CD8-positive, alpha-beta memory T cell (primary cell): ENCODE data around the gene ARID5B. TPM values are rescaled to one million over a fixed set of nuclear protein-coding genes. Genes with fewer than 3 reads are reported as not detected.
A peak's percentile ranks its signal among the peaks of the same experiment; 100 is the strongest.

Experiments used
- CTCF ChIA-PET: fragments of 350-600 bp; sonication (Branson Sonifier 250); formaldehyde crosslinking; loops from one replicate; lab custom pipeline; 2021; ENCODE audit warnings: antibody characterized with exemption; lab: Charles Lee
- POLR2A ChIA-PET: fragments of 350-600 bp; sonication (Branson Sonifier 250); formaldehyde crosslinking; loops from one replicate; lab custom pipeline; 2021; ENCODE audit warnings: antibody characterized with exemption; lab: Charles Lee
- DNase-seq, 5 donors: peaks; one replicate each; pipeline versions ENCODE4 v3.0.0 to v3.0.0-alpha.2; 2020 to 2022; ENCODE audit warnings: mixed read lengths in 1 of 5
- H3K27ac ChIP-seq: one replicate; pipeline ENCODE4 v1.7.0; 2013; ENCODE audit warnings: low read depth, mild to moderate bottlenecking, low read length, moderate library complexity
- H3K27me3 ChIP-seq: 2 replicates; pipeline ENCODE4 v1.7.0; 2013; ENCODE audit warnings: low read length, mild to moderate bottlenecking; ENCODE audit not compliant: insufficient read depth, poor library complexity, severe bottlenecking
- H3K36me3 ChIP-seq: 2 replicates; pipeline ENCODE4 v1.7.0; 2013; ENCODE audit warnings: mild to moderate bottlenecking, low read length, moderate library complexity; ENCODE audit not compliant: insufficient read depth
- H3K4me1 ChIP-seq: 2 replicates; pipeline ENCODE4 v1.7.0; 2013; ENCODE audit warnings: mild to moderate bottlenecking, low read length, moderate library complexity; ENCODE audit not compliant: insufficient read depth
- H3K4me3 ChIP-seq: 2 replicates; pipeline ENCODE4 v1.7.0; 2013; ENCODE audit warnings: mild to moderate bottlenecking, low read length
- H3K9me3 ChIP-seq: 2 replicates; pipeline ENCODE4 v1.7.0; 2013; ENCODE audit warnings: mild to moderate bottlenecking, low read length
- H3K27ac Mint-ChIP-seq, 8 donors: one replicate each; pipeline ENCODE4 v1.8.0; 2020 to 2021; ENCODE audit warnings: mixed read lengths in 8 of 8, mild to moderate bottlenecking in 6 of 8, inconsistent platforms in 3 of 8, moderate library complexity in 3 of 8
- H3K27me3 Mint-ChIP-seq, 2 donors: one replicate each; pipeline ENCODE4 v1.8.0; 2020 to 2021; ENCODE audit warnings: mixed read lengths in 2 of 2, mild to moderate bottlenecking in 1 of 2, moderate library complexity in 1 of 2
- H3K36me3 Mint-ChIP-seq, 3 donors: one replicate each; pipeline ENCODE4 v1.8.0; 2020 to 2021; ENCODE audit warnings: mixed read lengths in 3 of 3, inconsistent platforms in 1 of 3, mild to moderate bottlenecking in 1 of 3
- H3K4me1 Mint-ChIP-seq, 3 donors: one replicate each; pipeline ENCODE4 v1.8.0; 2020 to 2021; ENCODE audit warnings: mixed read lengths in 3 of 3, inconsistent platforms in 1 of 3, mild to moderate bottlenecking in 1 of 3
- H3K4me3 Mint-ChIP-seq, 7 donors: one replicate each; pipeline ENCODE4 v1.8.0; 2020 to 2021; ENCODE audit warnings: mixed read lengths in 7 of 7, mild to moderate bottlenecking in 6 of 7, moderate library complexity in 4 of 7, inconsistent platforms in 2 of 7
- H3K9me3 Mint-ChIP-seq, 5 donors: one replicate each; pipeline ENCODE4 v1.8.0; 2020 to 2022; ENCODE audit warnings: mixed read lengths in 5 of 5, mild to moderate bottlenecking in 3 of 5, moderate library complexity in 2 of 5, inconsistent platforms in 1 of 5
- polyA plus RNA-seq: library from polyadenylated mRNA; unstranded; fragments of 300-500 nt; fragmentation: Illumina TruSeq; gene quantifications from one replicate; pipeline ENCODE4 v1.2.3, GENCODE V29; 2021
- total RNA-seq, 2 experiments: library from RNA; stranded (reverse); gene quantifications; one replicate each; pipeline ENCODE4 v1.2.3, GENCODE V29; 2021

ARID5B gene
- total and polyA plus RNA-seq, 3 experiments from 2014 or later: 37.1 to 48.7 (median 38.4) TPM

DNA sequence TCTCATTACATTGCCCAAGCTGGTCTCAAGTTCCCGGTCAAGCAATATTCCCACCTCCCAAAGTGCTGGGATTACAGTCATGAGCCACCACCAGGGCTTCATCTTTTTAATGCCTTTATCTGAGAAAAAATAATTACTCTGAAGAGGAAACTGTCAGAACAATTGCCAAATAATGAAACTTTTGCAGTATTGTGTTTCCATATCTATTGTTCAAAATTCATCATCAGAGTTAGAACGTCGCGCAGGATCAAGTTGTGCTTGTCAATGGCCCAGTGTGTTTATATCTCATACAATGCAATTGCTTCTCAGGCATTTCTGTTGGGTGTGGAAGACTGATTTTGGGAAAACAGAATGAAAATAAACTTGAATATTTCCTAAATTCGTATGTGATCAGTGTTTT is 143.1 kb downstream of the ARID5B start:
- Mint-ChIP-seq H3K27me3 (no peaks in the 10 kb centered on the region), H3K4me1 (peaks cover 83 to 96% (median 93%) of the 10 kb centered on the region in 3 donors), H3K27ac (peak overlapping the region in 6 of 8 donors; percentile 18 to 86 (median 63)), H3K4me3 (peak overlapping the region in 2 of 7 donors; percentile 3 to 6), H3K36me3 (peaks cover 0 to 10% (median 2%) of the 10 kb centered on the region in 3 donors), H3K9me3 (no peaks in the 10 kb centered on the region)
- Histone ChIP-seq H3K4me1 (peaks cover 69% of the 10 kb centered on the region), H3K9me3 (no peaks in the 10 kb centered on the region), H3K36me3 (no peaks in the 10 kb centered on the region), H3K4me3 (no peak overlapping the region), H3K27ac (no peak overlapping the region), H3K27me3 (no peaks in the 10 kb centered on the region)
- POLR2A ChIA-PET: no interaction called here
- no peak for DNase-seq
- CTCF ChIA-PET: interaction anchor here (1.3 to 7.8 kb wide), 2 partner anchors 142 to 200 kb away, joined by 4 to 69 read pairs; no protein-coding TSS in a partner anchor

DNA sequence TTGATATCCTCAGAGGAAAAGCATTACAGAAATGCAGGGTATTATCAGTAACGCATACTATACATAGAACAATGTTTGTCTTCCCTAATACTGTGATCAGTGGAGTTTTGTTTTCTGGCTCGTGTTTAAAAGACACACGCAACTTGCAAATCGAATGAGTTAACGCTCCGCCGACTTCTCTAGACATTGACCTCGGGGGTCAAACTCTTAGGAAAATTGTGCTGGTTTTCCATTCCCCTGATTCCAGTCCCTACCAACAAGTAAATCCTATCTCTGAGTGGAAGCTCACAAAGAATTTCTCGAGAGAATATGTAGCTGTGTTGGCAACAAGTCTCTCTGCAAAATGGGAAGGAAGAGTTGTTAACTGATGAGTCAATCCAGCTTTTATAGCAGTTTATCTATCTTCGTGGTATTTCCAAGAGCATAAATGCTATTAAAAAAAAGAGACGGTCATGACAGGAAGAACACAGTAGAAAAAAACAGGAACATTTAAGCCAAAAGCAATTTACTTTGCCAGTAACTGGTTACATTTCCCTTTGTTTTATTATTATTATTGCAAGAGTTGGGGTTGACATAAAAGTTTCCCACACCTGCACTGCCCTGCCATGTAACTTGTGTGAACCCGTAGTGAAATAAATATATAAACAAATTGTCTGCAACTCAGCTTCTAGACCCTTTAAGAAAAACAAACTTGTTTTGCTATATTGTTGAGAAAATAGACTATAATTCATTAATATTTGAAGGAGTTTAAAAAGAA is 144.4 kb downstream of the ARID5B start:
- no peaks in the 10 kb centered on the region for H3K27me3 ChIP-seq
- Mint-ChIP-seq H3K27ac (peak overlapping the region; percentile 79 to 99 (median 94)), H3K4me1 (peaks cover 87 to 97% (median 94%) of the 10 kb centered on the region in 3 donors), H3K36me3 (peaks cover 0 to 20% (median 2%) of the 10 kb centered on the region in 3 donors), H3K4me3 (peak overlapping the region; percentile 38 to 93 (median 87)), H3K27me3 (no peaks in the 10 kb centered on the region), H3K9me3 (no peaks in the 10 kb centered on the region)
- POLR2A ChIA-PET: interaction anchor here (1.9 kb wide), 1 partner anchor 143 kb away, joined by 6 read pairs; no protein-coding TSS in a partner anchor
- CTCF ChIA-PET: interaction anchor here (0.9 to 2.0 kb wide), 2 partner anchors 8 to 199 kb away, joined by 4 to 8 read pairs; no protein-coding TSS in a partner anchor
- no peak overlapping the region for H3K4me3 ChIP-seq
- no peaks in the 10 kb centered on the region for H3K9me3 ChIP-seq
- peaks cover 79% of the 10 kb centered on the region for H3K4me1 ChIP-seq
- no peak for DNase-seq
- no peak overlapping the region for H3K27ac ChIP-seq
- H3K36me3 ChIP-seq: no peaks in the 10 kb centered on the region

GRCh38 chr10:62046522-62047227 is 145.2 kb downstream of the ARID5B start:
- Histone ChIP-seq H3K4me1 (peaks cover 82% of the 10 kb centered on the region), H3K4me3 (no peak overlapping the region), H3K36me3 (peaks cover 3% of the 10 kb centered on the region), H3K27ac (no peak overlapping the region), H3K9me3 (no peaks in the 10 kb centered on the region), H3K27me3 (no peaks in the 10 kb centered on the region)
- Mint-ChIP-seq H3K36me3 (peaks cover 2 to 26% (median 3%) of the 10 kb centered on the region in 3 donors), H3K9me3 (no peaks in the 10 kb centered on the region), H3K4me3 (peak overlapping the region; percentile 34 to 93 (median 87)), H3K27me3 (no peaks in the 10 kb centered on the region), H3K27ac (peak overlapping the region; percentile 79 to 99 (median 94)), H3K4me1 (peaks cover 90 to 97% (median 94%) of the 10 kb centered on the region in 3 donors)
- POLR2A ChIA-PET: interaction anchor here (0.6 to 1.9 kb wide), 3 partner anchors 36 to 144 kb away, joined by 3 to 6 read pairs (median 4); no protein-coding TSS in a partner anchor
- peak in 1 of 5 donors; percentile 31 for DNase-seq
- CTCF ChIA-PET: interaction anchor here (0.9 to 2.0 kb wide), 2 partner anchors 8 to 198 kb away, joined by 4 to 8 read pairs; no protein-coding TSS in a partner anchor

GRCh38 chr10:62047228-62047892 is 145.9 kb downstream of the ARID5B start:
- peak overlapping the region; percentile 47 for H3K4me3 ChIP-seq
- ChIA-PET POLR2A (interaction anchor here (0.6 to 1.9 kb wide), 3 partner anchors 35 to 145 kb away, joined by 3 to 6 read pairs (median 4); no protein-coding TSS in a partner anchor), CTCF (interaction anchor here (2.0 kb wide), 1 partner anchor 9 kb away, joined by 8 read pairs; no protein-coding TSS in a partner anchor)
- H3K4me1 ChIP-seq: peaks cover 88% of the 10 kb centered on the region
- no peaks in the 10 kb centered on the region for H3K9me3 Mint-ChIP-seq
- peaks cover 2 to 33% (median 7%) of the 10 kb centered on the region in 3 donors for H3K36me3 Mint-ChIP-seq
- peak overlapping the region; percentile 76 to 93 (median 88) for H3K4me3 Mint-ChIP-seq
- H3K27me3 ChIP-seq: no peaks in the 10 kb centered on the region
- no peak for DNase-seq
- H3K27me3 Mint-ChIP-seq: no peaks in the 10 kb centered on the region
- peak overlapping the region; percentile 79 to 99 (median 94) for H3K27ac Mint-ChIP-seq
- H3K9me3 ChIP-seq: no peaks in the 10 kb centered on the region
- H3K36me3 ChIP-seq: peaks cover 10% of the 10 kb centered on the region
- no peak overlapping the region for H3K27ac ChIP-seq
- H3K4me1 Mint-ChIP-seq: peaks cover 90 to 96% (median 93%) of the 10 kb centered on the region in 3 donors

GRCh38 chr10:62047960-62048383 is 146.5 kb downstream of the ARID5B start:
- Mint-ChIP-seq H3K4me3 (peak overlapping the region; percentile 78 to 93 (median 88)), H3K4me1 (peaks cover 95 to 99% (median 98%) of the 10 kb centered on the region in 3 donors), H3K27ac (peak overlapping the region; percentile 79 to 99 (median 94)), H3K27me3 (no peaks in the 10 kb centered on the region), H3K9me3 (no peaks in the 10 kb centered on the region), H3K36me3 (peaks cover 8 to 39% (median 12%) of the 10 kb centered on the region in 3 donors)
- H3K9me3 ChIP-seq: no peaks in the 10 kb centered on the region
- no peaks in the 10 kb centered on the region for H3K27me3 ChIP-seq
- CTCF ChIA-PET: interaction anchor here (0.8 to 3.4 kb wide), 4 partner anchors 8 to 197 kb away, joined by 3 to 44 read pairs (median 6); no protein-coding TSS in a partner anchor
- no peak overlapping the region for H3K27ac ChIP-seq
- H3K36me3 ChIP-seq: peaks cover 13% of the 10 kb centered on the region
- POLR2A ChIA-PET: interaction anchor here (0.8 to 1.0 kb wide), 3 partner anchors 35 to 149 kb away, joined by 3 to 4 read pairs (median 3); no protein-coding TSS in a partner anchor
- peak overlapping the region; percentile 47 for H3K4me3 ChIP-seq
- DNase-seq: peak in 3 of 5 donors; percentile 3 to 53 (median 6)
- H3K4me1 ChIP-seq: peaks cover 92% of the 10 kb centered on the region

- H3K27ac ChIP-seq: peak overlapping the region; percentile 60
- Mint-ChIP-seq H3K27me3 (no peaks in the 10 kb centered on the region), H3K27ac (peak overlapping the region; percentile 79 to 99 (median 94)), H3K4me3 (peak overlapping the region; percentile 78 to 93 (median 88)), H3K9me3 (no peaks in the 10 kb centered on the region), H3K36me3 (peaks cover 10 to 44% (median 12%) of the 10 kb centered on the region in 3 donors), H3K4me1 (peaks cover 95 to 99% (median 98%) of the 10 kb centered on the region in 3 donors)
- ChIA-PET POLR2A (interaction anchor here (0.8 to 1.0 kb wide), 2 partner anchors 145 to 149 kb away, joined by 3 to 4 read pairs; no protein-coding TSS in a partner anchor), CTCF (interaction anchor here (0.8 to 3.4 kb wide), 3 partner anchors 9 to 196 kb away, joined by 3 to 44 read pairs (median 3); no protein-coding TSS in a partner anchor)
- H3K9me3 ChIP-seq: no peaks in the 10 kb centered on the region
- peaks cover 13% of the 10 kb centered on the region for H3K36me3 ChIP-seq
- H3K4me1 ChIP-seq: peaks cover 92% of the 10 kb centered on the region
- no peak for DNase-seq
- H3K27me3 ChIP-seq: no peaks in the 10 kb centered on the region
- peak overlapping the region; percentile 47 for H3K4me3 ChIP-seq
These were observed 147.0 kb downstream of the ARID5B start for GRCh38 chr10:62048470-62048869.
